OCI-LY1 (cell line): ENCODE results near the gene JPH2.

Experiments used
- H2AFZ ChIP-seq: fragments of 200-600 bp; sonication (generic), shearing (Covaris generic); 2 replicates; pipeline ENCODE4 v1.6.0; 2014; ENCODE audit warnings: antibody characterized with exemption, mild to moderate bottlenecking, low read length
- H3F3A ChIP-seq: fragments of 200-600 bp; sonication (generic), shearing (Covaris generic); 2 replicates; pipeline ENCODE4 v1.6.0; 2014; ENCODE audit warnings: mild to moderate bottlenecking, antibody characterized with exemption, low read length, moderate library complexity; ENCODE audit not compliant: insufficient read depth
- H3K27ac ChIP-seq: fragments of 200-600 bp; sonication (generic); 2 replicates; pipeline ENCODE4 v1.5.1; 2014; ENCODE audit warnings: low read length, mixed run types, mild to moderate bottlenecking, low read depth; ENCODE audit not compliant: poor library complexity, severe bottlenecking
- H3K27me3 ChIP-seq: fragments of 200-600 bp; sonication (generic); 2 replicates; pipeline ENCODE4 v1.6.0; 2014; ENCODE audit warnings: antibody characterized with exemption, mild to moderate bottlenecking, low read length, moderate library complexity; ENCODE audit not compliant: insufficient read depth
- H3K36me3 ChIP-seq: fragments of 200-600 bp; sonication (generic); 2 replicates; pipeline ENCODE4 v1.6.1; 2014; ENCODE audit warnings: mild to moderate bottlenecking, antibody characterized with exemption, low read length, moderate library complexity, mixed read lengths; ENCODE audit not compliant: insufficient read depth
- H3K4me1 ChIP-seq: fragments of 200-600 bp; sonication (generic); 2 replicates; pipeline ENCODE4 v1.5.1; 2014; ENCODE audit warnings: mild to moderate bottlenecking, low read length, moderate library complexity; ENCODE audit not compliant: insufficient read depth, severe bottlenecking
- H3K4me2 ChIP-seq: fragments of 200-600 bp; sonication (generic), shearing (Covaris generic); 2 replicates; pipeline ENCODE4 v1.6.1; 2014; ENCODE audit warnings: low read length
- H3K4me3 ChIP-seq: fragments of 200-600 bp; sonication (generic); 2 replicates; pipeline ENCODE4 v1.5.1; 2014; ENCODE audit warnings: low read length, low read depth, mild to moderate bottlenecking, mixed read lengths; ENCODE audit not compliant: poor library complexity, severe bottlenecking
- H3K79me2 ChIP-seq: fragments of 200-600 bp; shearing (Covaris generic); 2 replicates; pipeline ENCODE4 v1.6.1; 2016; ENCODE audit warnings: mixed run types, low read length, mixed read lengths; ENCODE audit not compliant: insufficient read depth
- H3K9ac ChIP-seq: fragments of 200-600 bp; sonication (generic), shearing (Covaris generic); 2 replicates; pipeline ENCODE4 v1.6.1; 2014; ENCODE audit warnings: mild to moderate bottlenecking, low read length, mixed read lengths
- H3K9me2 ChIP-seq: fragments of 200-600 bp; sonication (generic), shearing (Covaris generic); 2 replicates; pipeline ENCODE4 v1.6.1; 2014; ENCODE audit warnings: low read depth, mild to moderate bottlenecking, low read length, mixed read lengths
- H3K9me3 ChIP-seq: fragments of 200-600 bp; shearing (Covaris generic); 2 replicates; pipeline ENCODE4 v1.6.1; 2014; ENCODE audit warnings: low read length, mixed read lengths
- H4K20me1 ChIP-seq: fragments of 200-600 bp; sonication (generic), shearing (Covaris generic); 2 replicates; pipeline ENCODE4 v1.6.0; 2016; ENCODE audit warnings: mild to moderate bottlenecking, low read length; ENCODE audit not compliant: insufficient read depth
- CTCF ChIP-seq: fragments of 200-600 bp; sonication (generic), shearing (Covaris generic); IDR thresholded peaks from 2 replicates; pipeline ENCODE4 v1.5.1; 2017; ENCODE audit warnings: mild to moderate bottlenecking, antibody characterized with exemption, low read length, moderate library complexity, mixed read lengths
- EZH2 ChIP-seq: fragments of 200-600 bp; sonication (generic), shearing (Covaris generic); IDR thresholded peaks from 2 replicates; pipeline ENCODE4 v1.8.0; 2017; ENCODE audit warnings: borderline replicate concordance, mixed run types, mild to moderate bottlenecking, antibody characterized with exemption, low read length, moderate library complexity, mixed read lengths

The JPH2 gene

DNA sequence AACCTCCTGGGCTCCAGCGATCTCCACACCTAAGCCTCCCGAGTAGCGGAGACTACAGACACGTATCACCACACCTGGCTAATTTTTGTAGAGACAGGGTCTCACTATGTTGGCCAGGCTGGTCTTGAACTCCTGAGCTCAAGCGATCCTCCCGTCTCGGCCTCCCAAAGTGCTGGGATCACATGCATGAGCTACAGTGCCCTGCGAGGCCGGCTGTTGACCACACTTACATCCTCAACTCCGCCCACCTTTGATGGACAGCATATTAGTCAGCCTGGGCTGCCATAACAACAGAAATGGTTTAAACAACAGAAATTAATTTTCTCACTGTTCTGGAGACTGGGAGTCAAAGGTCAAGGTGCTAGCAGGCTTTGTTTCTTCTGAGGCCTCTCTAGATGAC is 107.7 kb downstream of the JPH2 start:
- H3K79me2 ChIP-seq, result no peaks in the 10 kb centered on the region
- TF ChIP-seq EZH2 (no peak), CTCF (no peak)
- H3K27me3 ChIP-seq, result no peaks in the 10 kb centered on the region
- H3K27ac ChIP-seq, result no peak overlapping the region
- H3K4me3 ChIP-seq, result no peak overlapping the region
- no peaks in the 10 kb centered on the region for H3K9me2 ChIP-seq
- H3K9me3 ChIP-seq, result no peaks in the 10 kb centered on the region
- H3K9ac ChIP-seq, result no peak overlapping the region
- no peaks in the 10 kb centered on the region for H3K36me3 ChIP-seq
- H3K4me2 ChIP-seq, result no peak overlapping the region
- H4K20me1 ChIP-seq, result no peaks in the 10 kb centered on the region
- H3K4me1 ChIP-seq, result peaks cover 13% of the 10 kb centered on the region
- no peak overlapping the region for H2AFZ ChIP-seq
- no peaks in the 10 kb centered on the region for H3F3A ChIP-seq

DNA sequence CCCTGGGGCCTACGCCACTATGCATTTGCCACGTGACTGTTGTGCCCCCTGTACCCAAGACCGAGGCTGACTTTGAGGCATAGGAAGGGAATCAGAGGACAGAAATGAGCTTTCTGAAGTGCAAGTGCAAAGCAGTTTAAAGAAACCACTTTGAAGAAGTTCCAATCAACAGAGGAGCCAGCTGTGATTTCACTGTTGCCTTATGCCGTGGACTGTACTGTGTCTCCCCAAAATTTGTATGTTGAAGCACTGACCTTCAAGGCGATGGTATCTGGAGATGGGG is 111.1 kb downstream of the JPH2 start:
- no peak overlapping the region for H3K27ac ChIP-seq
- no peaks in the 10 kb centered on the region for H4K20me1 ChIP-seq
- no peak overlapping the region for H2AFZ ChIP-seq
- H3K9me3 ChIP-seq, result no peaks in the 10 kb centered on the region
- no peaks in the 10 kb centered on the region for H3K9me2 ChIP-seq
- H3K4me3 ChIP-seq, result no peak overlapping the region
- TF ChIP-seq EZH2, result no peak
- no peak for TF ChIP-seq CTCF
- H3K4me1 ChIP-seq, result peaks cover 37% of the 10 kb centered on the region
- H3K79me2 ChIP-seq, result no peaks in the 10 kb centered on the region
- no peak overlapping the region for H3K9ac ChIP-seq
- H3K4me2 ChIP-seq, result no peak overlapping the region
- no peaks in the 10 kb centered on the region for H3K36me3 ChIP-seq
- no peaks in the 10 kb centered on the region for H3F3A ChIP-seq
- no peaks in the 10 kb centered on the region for H3K27me3 ChIP-seq

DNA sequence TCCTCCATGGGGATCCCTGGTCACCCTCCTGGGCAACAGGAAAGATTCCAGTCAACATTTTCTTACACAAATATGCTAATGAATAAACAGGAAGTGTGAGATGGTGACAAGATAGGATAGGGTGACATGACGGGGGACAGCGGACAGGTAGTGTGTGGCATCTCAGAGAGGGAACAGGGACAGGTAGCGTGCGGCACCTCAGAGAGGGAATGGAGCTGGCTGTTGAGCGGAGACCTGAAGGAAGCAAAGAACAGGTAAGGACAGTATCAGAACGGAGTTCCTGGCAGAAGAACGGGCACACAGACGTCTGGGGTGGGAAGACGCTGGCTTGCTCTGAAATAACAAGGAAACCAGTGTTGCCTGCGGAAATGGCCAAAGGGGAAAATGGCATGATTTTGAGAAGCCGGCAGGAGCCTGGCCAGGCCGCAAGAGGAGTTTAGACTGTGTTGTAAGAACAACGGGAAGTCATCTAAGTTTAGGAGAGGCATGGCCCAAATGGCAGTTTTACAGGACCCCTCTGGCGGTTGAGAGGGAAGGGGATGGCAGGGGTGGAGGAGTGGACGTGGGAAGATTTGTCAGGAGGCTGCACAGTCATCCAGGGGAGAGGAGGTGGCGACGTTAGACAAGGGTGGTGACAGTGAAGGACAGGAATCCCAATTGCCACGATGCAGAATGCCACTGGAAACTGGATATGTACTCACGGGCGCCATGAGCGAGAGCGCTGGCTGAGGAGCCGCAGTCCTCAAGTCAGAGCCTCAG is 111.6 kb downstream of the JPH2 start:
- Histone ChIP-seq H3F3A (no peaks in the 10 kb centered on the region), H3K79me2 (no peaks in the 10 kb centered on the region), H3K4me3 (no peak overlapping the region), H3K9me3 (no peaks in the 10 kb centered on the region), H4K20me1 (no peaks in the 10 kb centered on the region), H2AFZ (no peak overlapping the region), H3K9me2 (no peaks in the 10 kb centered on the region), H3K27me3 (no peaks in the 10 kb centered on the region), H3K27ac (no peak overlapping the region), H3K9ac (no peak overlapping the region), H3K36me3 (no peaks in the 10 kb centered on the region), H3K4me1 (peaks cover 38% of the 10 kb centered on the region), H3K4me2 (no peak overlapping the region)
- TF ChIP-seq EZH2 (no peak), CTCF (no peak)
